KMS-11 (cell line): Measurements from ENCODE around the gene LOXHD1.

Source experiments
- H2AFZ ChIP-seq: fragments of 200-600 bp; sonication (generic); 2 replicates; pipeline ENCODE4 v1.6.1; 2016; ENCODE audit warnings: antibody characterized with exemption, mixed run types, low read depth
- H3K27ac ChIP-seq: fragments of 200-600 bp; sonication (generic); 2 replicates; pipeline ENCODE4 v1.6.1; 2016; ENCODE audit warnings: mild to moderate bottlenecking, mixed run types
- H3K27me3 ChIP-seq: fragments of 200-600 bp; sonication (generic); 2 replicates; pipeline ENCODE4 v1.6.1; 2017; ENCODE audit warnings: mild to moderate bottlenecking, low read depth, mixed run types, moderate library complexity; ENCODE audit not compliant: insufficient read depth
- H3K36me3 ChIP-seq: fragments of 200-600 bp; sonication (generic); 2 replicates; pipeline ENCODE4 v1.6.1; 2017; ENCODE audit warnings: mild to moderate bottlenecking, mixed run types; ENCODE audit not compliant: insufficient read depth
- H3K4me1 ChIP-seq: fragments of 200-600 bp; sonication (generic); 2 replicates; pipeline ENCODE4 v1.6.1; 2016; ENCODE audit warnings: mild to moderate bottlenecking, low read depth, mixed run types; ENCODE audit not compliant: poor library complexity, severe bottlenecking
- H3K4me2 ChIP-seq: fragments of 200-600 bp; sonication (generic); 2 replicates; pipeline ENCODE4 v1.7.0; 2016; ENCODE audit warnings: mild to moderate bottlenecking, mixed run types
- H3K4me3 ChIP-seq: fragments of 200-600 bp; sonication (generic); IDR thresholded peaks from 2 replicates; pipeline ENCODE4 v1.6.1; 2017; ENCODE audit warnings: low read depth, low read length, mixed read lengths; ENCODE audit not compliant: insufficient read depth
- H3K79me2 ChIP-seq: fragments of 200-600 bp; sonication (generic); 2 replicates; pipeline ENCODE4 v1.6.1; 2016; ENCODE audit warnings: low read depth, mixed run types; ENCODE audit not compliant: insufficient read depth
- H3K9ac ChIP-seq: fragments of 200-600 bp; sonication (generic); 2 replicates; pipeline ENCODE4 v1.6.1; 2016; ENCODE audit warnings: mild to moderate bottlenecking, mixed run types
- H4K20me1 ChIP-seq: fragments of 200-600 bp; sonication (generic); 2 replicates; pipeline ENCODE4 v1.6.1; 2016; ENCODE audit warnings: mild to moderate bottlenecking, mixed run types; ENCODE audit not compliant: insufficient read depth
- CTCF ChIP-seq: fragments of 200-600 bp; sonication (generic); conservative IDR thresholded peaks from 2 replicates; pipeline ENCODE4 v1.6.1; 2017; ENCODE audit warnings: low read depth, mild to moderate bottlenecking, antibody characterized with exemption, low read length, moderate library complexity, mixed read lengths

Gene LOXHD1

GRCh38 chr18:46571756-46572155 lies 85.3 kb downstream of the LOXHD1 start:
- Histone ChIP-seq H4K20me1 (no peaks in the 10 kb centered on the region), H3K9ac (no peak overlapping the region), H3K4me1 (peaks cover 25% of the 10 kb centered on the region), H2AFZ (no peak overlapping the region), H3K79me2 (no peaks in the 10 kb centered on the region), H3K27ac (no peak overlapping the region), H3K27me3 (no peaks in the 10 kb centered on the region), H3K4me3 (no peak overlapping the region), H3K4me2 (no peak overlapping the region), H3K36me3 (no peaks in the 10 kb centered on the region)
- no peak for TF ChIP-seq CTCF

- Histone ChIP-seq H4K20me1 (no peaks in the 10 kb centered on the region), H3K4me3 (no peak overlapping the region), H3K36me3 (no peaks in the 10 kb centered on the region), H3K27ac (no peak overlapping the region), H3K4me2 (no peak overlapping the region), H3K4me1 (peaks cover 25% of the 10 kb centered on the region), H3K9ac (no peak overlapping the region), H3K27me3 (no peaks in the 10 kb centered on the region), H2AFZ (no peak overlapping the region), H3K79me2 (no peaks in the 10 kb centered on the region)
- TF ChIP-seq CTCF, result no peak
Measured at GRCh38 chr18:46570666-46571065, 86.4 kb downstream of the LOXHD1 start.

GRCh38 chr18:46570134-46570533 lies 86.9 kb downstream of the LOXHD1 start:
- Histone ChIP-seq H3K27me3 (no peaks in the 10 kb centered on the region), H3K4me1 (peaks cover 21% of the 10 kb centered on the region), H3K36me3 (no peaks in the 10 kb centered on the region), H3K79me2 (no peaks in the 10 kb centered on the region), H3K9ac (no peak overlapping the region), H2AFZ (no peak overlapping the region), H4K20me1 (no peaks in the 10 kb centered on the region), H3K4me2 (no peak overlapping the region), H3K27ac (no peak overlapping the region), H3K4me3 (no peak overlapping the region)
- TF ChIP-seq CTCF, result no peak

GRCh38 chr18:46569211-46569610 lies 87.8 kb downstream of the LOXHD1 start:
- H3K4me3 ChIP-seq, result no peak overlapping the region
- no peaks in the 10 kb centered on the region for H3K36me3 ChIP-seq
- H3K4me1 ChIP-seq, result peaks cover 12% of the 10 kb centered on the region
- H3K9ac ChIP-seq, result no peak overlapping the region
- H4K20me1 ChIP-seq, result no peaks in the 10 kb centered on the region
- H2AFZ ChIP-seq, result no peak overlapping the region
- no peaks in the 10 kb centered on the region for H3K27me3 ChIP-seq
- no peak overlapping the region for H3K27ac ChIP-seq
- no peak overlapping the region for H3K4me2 ChIP-seq
- TF ChIP-seq CTCF, result no peak
- no peaks in the 10 kb centered on the region for H3K79me2 ChIP-seq
